ENCODE data around the gene HIVEP3.
"Not testable (repeated sequence)": the region's sequence is repeated elsewhere in the genome, so short reads cannot be mapped to it uniquely, and the experiment has no call there.

The HIVEP3 gene

GRCh38 chr1:41700986-41701535 is 217.7 kb downstream of the HIVEP3 start:
- in situ Hi-C loops (cut with HindIII; ENCODE audit: low pct_ligation_motif_present, low pct_unique_long_range_greater_than_20kb, low sequenced_read_pairs), result no loop called here
- DNase-seq, result no peak

- in situ Hi-C loops (cut with HindIII; ENCODE audit: low pct_ligation_motif_present, low pct_unique_long_range_greater_than_20kb, low sequenced_read_pairs), result no loop called here
- no peak for DNase-seq
Measured at GRCh38 chr1:41700581-41700980, 218.1 kb downstream of the HIVEP3 start.

- in situ Hi-C loops (cut with HindIII; ENCODE audit: low pct_ligation_motif_present, low pct_unique_long_range_greater_than_20kb, low sequenced_read_pairs), result no loop called here
- no peak for DNase-seq
Measured at GRCh38 chr1:41699861-41700248, 218.9 kb downstream of the HIVEP3 start.

- no peak for DNase-seq
- in situ Hi-C loops (cut with HindIII; ENCODE audit: low pct_ligation_motif_present, low pct_unique_long_range_greater_than_20kb, low sequenced_read_pairs), result no loop called here
Measured at GRCh38 chr1:41698916-41699860, 219.5 kb downstream of the HIVEP3 start.

- DNase-seq, result no peak
- in situ Hi-C loops (cut with HindIII; ENCODE audit: low pct_ligation_motif_present, low pct_unique_long_range_greater_than_20kb, low sequenced_read_pairs), result no loop called here
Measured at GRCh38 chr1:41696381-41696780, 222.3 kb downstream of the HIVEP3 start.

GRCh38 chr1:41695118-41695745 is 223.5 kb downstream of the HIVEP3 start:
- in situ Hi-C loops (cut with HindIII; ENCODE audit: low pct_ligation_motif_present, low pct_unique_long_range_greater_than_20kb, low sequenced_read_pairs), result no loop called here
- DNase-seq, result no peak

- in situ Hi-C loops (cut with HindIII; ENCODE audit: low pct_ligation_motif_present, low pct_unique_long_range_greater_than_20kb, low sequenced_read_pairs); DNase-seq: not testable (repeated sequence)
Measured at GRCh38 chr1:41691966-41692365, 226.8 kb downstream of the HIVEP3 start.

GRCh38 chr1:41691424-41691823 is 227.3 kb downstream of the HIVEP3 start:
- in situ Hi-C loops (cut with HindIII; ENCODE audit: low pct_ligation_motif_present, low pct_unique_long_range_greater_than_20kb, low sequenced_read_pairs), result no loop called here
- DNase-seq, result no peak

- in situ Hi-C loops (cut with HindIII; ENCODE audit: low pct_ligation_motif_present, low pct_unique_long_range_greater_than_20kb, low sequenced_read_pairs), result no loop called here
- DNase-seq, result no peak
Measured at GRCh38 chr1:41690331-41690730, 228.4 kb downstream of the HIVEP3 start.

- in situ Hi-C loops (cut with HindIII; ENCODE audit: low pct_ligation_motif_present, low pct_unique_long_range_greater_than_20kb, low sequenced_read_pairs), result no loop called here
- no peak for DNase-seq
Measured at GRCh38 chr1:41689558-41689981, 229.2 kb downstream of the HIVEP3 start.

GRCh38 chr1:41689139-41689538 is 229.6 kb downstream of the HIVEP3 start:
- no peak for DNase-seq
- in situ Hi-C loops (cut with HindIII; ENCODE audit: low pct_ligation_motif_present, low pct_unique_long_range_greater_than_20kb, low sequenced_read_pairs), result no loop called here

- no peak for DNase-seq
- in situ Hi-C loops (cut with HindIII; ENCODE audit: low pct_ligation_motif_present, low pct_unique_long_range_greater_than_20kb, low sequenced_read_pairs), result no loop called here
Measured at GRCh38 chr1:41687007-41687406, 231.7 kb downstream of the HIVEP3 start.

GRCh38 chr1:41683681-41684500 is 234.8 kb downstream of the HIVEP3 start:
- in situ Hi-C loops (cut with HindIII; ENCODE audit: low pct_ligation_motif_present, low pct_unique_long_range_greater_than_20kb, low sequenced_read_pairs), result no loop called here
- DNase-seq, result no peak

- DNase-seq, result no peak
- in situ Hi-C loops (cut with HindIII; ENCODE audit: low pct_ligation_motif_present, low pct_unique_long_range_greater_than_20kb, low sequenced_read_pairs), result no loop called here
Measured at GRCh38 chr1:41682845-41683625, 235.7 kb downstream of the HIVEP3 start.

GRCh38 chr1:41682149-41682548 is 236.6 kb downstream of the HIVEP3 start:
- no peak for DNase-seq
- in situ Hi-C loops (cut with HindIII; ENCODE audit: low pct_ligation_motif_present, low pct_unique_long_range_greater_than_20kb, low sequenced_read_pairs), result no loop called here

GRCh38 chr1:41681331-41682098 is 237.2 kb downstream of the HIVEP3 start:
- DNase-seq, result no peak
- in situ Hi-C loops (cut with HindIII; ENCODE audit: low pct_ligation_motif_present, low pct_unique_long_range_greater_than_20kb, low sequenced_read_pairs), result no loop called here

- no peak for DNase-seq
- in situ Hi-C loops (cut with HindIII; ENCODE audit: low pct_ligation_motif_present, low pct_unique_long_range_greater_than_20kb, low sequenced_read_pairs), result no loop called here
Measured at GRCh38 chr1:41679994-41680393, 238.7 kb downstream of the HIVEP3 start.
